Right atrium auricular region (tissue), 2 donors: ENCODE measurements around the gene KCTD17. TPM values are rescaled to one million over a fixed set of nuclear protein-coding genes. Genes with fewer than 3 reads are reported as not detected.
A peak's percentile ranks its signal among the peaks of the same experiment; 100 is the strongest.

ENCODE experiments used
- DNase-seq: peaks from one replicate; pipeline ENCODE4 v3.0.0-alpha.2; 2019; ENCODE audit warnings: low spot score
- H3K27ac ChIP-seq, 2 donors: fragments of 200-600 bp; sonication (generic); 1 replicate in 1 of 2; 2 replicates in 1 of 2; pipeline ENCODE4 v1.5.1; 2016 to 2019
- H3K27me3 ChIP-seq, 2 donors: fragments of 200-600 bp; sonication (generic); one replicate each; pipeline versions ENCODE4 v1.5.1 to v1.6.0; 2017 to 2019
- H3K36me3 ChIP-seq: fragments of 200-600 bp; sonication (generic); one replicate; pipeline ENCODE4 v1.5.1; 2016
- H3K4me1 ChIP-seq, 2 donors: fragments of 200-600 bp; sonication (generic); one replicate each; pipeline versions ENCODE4 v1.5.1 to v1.6.0; 2017 to 2019
- H3K4me3 ChIP-seq, 2 donors: fragments of 200-600 bp; sonication (generic); 1 replicate in 1 of 2; 2 replicates in 1 of 2; pipeline ENCODE4 v1.5.1; 2017 to 2019; ENCODE audit warnings: mild to moderate bottlenecking in 1 of 2, moderate library complexity in 1 of 2
- H3K9me3 ChIP-seq, 2 donors: fragments of 200-600 bp; sonication (generic); one replicate each; pipeline ENCODE4 v1.5.1; 2019
- total RNA-seq, 2 donors: library from RNA; depleted of rRNA; stranded (reverse); fragments of >200 nt; gene quantifications; one replicate each; pipeline ENCODE4 v1.1.0, GENCODE V29; 2016
- TF ChIP-seq, protein P1 (sequence below), 2 donors: fragments of 200-600 bp; sonication (generic); IDR thresholded peaks; one replicate each; pipeline ENCODE4 v1.5.1; 2019; ENCODE audit warnings: antibody characterized with exemption in 2 of 2

Gene KCTD17
- total RNA-seq, 2 donors from 2014 or later = 44.9 to 54.8 TPM

DNA sequence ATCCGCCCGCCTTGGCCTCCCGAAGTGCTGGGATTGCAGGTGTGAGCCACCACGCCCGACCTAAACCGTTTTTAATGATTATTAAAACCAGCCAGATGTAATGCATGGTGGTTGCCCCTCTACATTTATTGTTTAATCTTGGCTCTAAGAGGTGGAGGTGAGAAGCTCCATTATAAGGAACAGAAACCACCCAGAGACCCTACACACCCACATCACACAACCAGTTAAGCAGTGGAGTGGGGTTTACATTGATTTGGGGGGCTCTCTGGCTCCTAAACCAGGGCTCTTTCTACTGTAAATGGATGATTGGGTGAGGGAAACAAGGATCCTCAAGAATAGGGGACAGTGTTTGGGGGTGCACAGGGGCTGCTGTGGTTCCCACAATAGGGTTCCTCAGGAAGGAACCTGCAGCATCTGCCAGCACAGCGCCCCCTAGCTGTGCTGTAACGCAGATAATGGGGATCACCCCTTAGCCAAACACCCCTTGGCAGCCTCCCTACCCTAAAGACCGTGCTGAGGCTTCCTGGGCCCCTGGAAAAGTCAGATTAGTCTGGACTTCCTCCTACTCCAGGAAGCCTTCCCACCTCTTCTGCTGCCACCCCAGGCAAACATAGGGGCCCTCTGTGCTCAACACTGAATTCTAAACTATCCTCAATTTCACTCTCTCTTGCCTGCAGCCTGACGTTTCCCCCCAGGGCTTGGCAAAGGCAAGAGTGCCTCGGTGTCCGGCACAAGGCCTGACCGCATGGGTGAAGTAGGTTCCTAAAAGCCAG, 29.6 kb upstream of the KCTD17 start:
- H3K4me1 ChIP-seq = peaks cover 0 to 76% of the 10 kb centered on the region in 2 donors
- peak overlapping the region; percentile 56 to 63 for H3K27ac ChIP-seq
- H3K9me3 ChIP-seq = no peaks in the 10 kb centered on the region
- H3K36me3 ChIP-seq = peaks cover 16% of the 10 kb centered on the region
- TF ChIP-seq, protein P1, sequence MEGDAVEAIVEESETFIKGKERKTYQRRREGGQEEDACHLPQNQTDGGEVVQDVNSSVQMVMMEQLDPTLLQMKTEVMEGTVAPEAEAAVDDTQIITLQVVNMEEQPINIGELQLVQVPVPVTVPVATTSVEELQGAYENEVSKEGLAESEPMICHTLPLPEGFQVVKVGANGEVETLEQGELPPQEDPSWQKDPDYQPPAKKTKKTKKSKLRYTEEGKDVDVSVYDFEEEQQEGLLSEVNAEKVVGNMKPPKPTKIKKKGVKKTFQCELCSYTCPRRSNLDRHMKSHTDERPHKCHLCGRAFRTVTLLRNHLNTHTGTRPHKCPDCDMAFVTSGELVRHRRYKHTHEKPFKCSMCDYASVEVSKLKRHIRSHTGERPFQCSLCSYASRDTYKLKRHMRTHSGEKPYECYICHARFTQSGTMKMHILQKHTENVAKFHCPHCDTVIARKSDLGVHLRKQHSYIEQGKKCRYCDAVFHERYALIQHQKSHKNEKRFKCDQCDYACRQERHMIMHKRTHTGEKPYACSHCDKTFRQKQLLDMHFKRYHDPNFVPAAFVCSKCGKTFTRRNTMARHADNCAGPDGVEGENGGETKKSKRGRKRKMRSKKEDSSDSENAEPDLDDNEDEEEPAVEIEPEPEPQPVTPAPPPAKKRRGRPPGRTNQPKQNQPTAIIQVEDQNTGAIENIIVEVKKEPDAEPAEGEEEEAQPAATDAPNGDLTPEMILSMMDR (IDR thresholded peaks at IDR 0.05) = peak; percentile 66 to 77
- H3K4me3 ChIP-seq = no peak overlapping the region
- no peak for DNase-seq
- no peaks in the 10 kb centered on the region for H3K27me3 ChIP-seq

DNA sequence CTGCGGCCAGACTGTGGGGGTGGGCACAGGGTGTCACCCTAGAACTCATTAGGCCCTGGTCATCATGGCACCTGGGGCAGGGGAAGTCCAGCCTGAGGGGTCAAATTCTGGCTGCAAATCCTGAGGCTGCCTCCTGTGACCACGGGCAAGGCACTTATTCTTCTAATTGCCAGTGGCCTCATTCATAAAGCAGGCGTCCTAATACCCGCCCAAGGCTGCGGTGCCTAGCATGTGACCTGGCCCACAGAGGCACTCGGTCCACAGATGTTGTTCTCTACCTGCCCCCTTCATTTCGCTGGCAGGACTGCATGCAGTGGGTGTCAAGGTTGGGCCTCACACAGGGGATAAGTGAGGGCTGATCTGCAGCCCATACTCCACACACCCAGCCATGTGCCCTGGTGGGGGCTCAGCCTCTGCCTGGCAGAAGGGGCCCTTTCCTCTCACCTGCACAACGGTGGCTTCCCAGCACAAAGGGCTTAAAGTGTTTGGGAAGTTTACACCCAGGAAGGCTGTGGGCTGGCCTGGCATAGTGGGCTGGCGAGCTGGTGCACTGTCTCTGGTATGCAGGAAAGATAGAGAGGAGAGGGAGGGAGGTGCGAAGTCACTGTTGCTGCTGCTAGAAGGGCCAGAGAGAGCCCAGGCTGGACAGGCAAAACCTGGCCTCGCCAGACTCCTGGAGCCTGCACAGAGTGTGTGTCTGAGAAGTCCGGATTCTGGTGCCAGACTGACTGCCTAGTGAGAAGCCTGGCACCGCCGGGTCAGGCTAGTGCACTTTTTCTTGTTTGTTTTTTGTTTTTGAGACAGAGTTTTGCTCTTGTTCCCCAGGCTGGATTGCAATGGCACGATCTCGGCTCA, 28.8 kb upstream of the KCTD17 start:
- no peak for DNase-seq
- peaks cover 0 to 71% of the 10 kb centered on the region in 2 donors for H3K4me1 ChIP-seq
- TF ChIP-seq, protein P1 (IDR thresholded peaks at IDR 0.05) = no peak
- H3K36me3 ChIP-seq = peaks cover 24% of the 10 kb centered on the region
- no peaks in the 10 kb centered on the region for H3K9me3 ChIP-seq
- H3K27me3 ChIP-seq = no peaks in the 10 kb centered on the region
- H3K27ac ChIP-seq = peak overlapping the region; percentile 56 to 63
- H3K4me3 ChIP-seq = no peak overlapping the region

GRCh38 chr22:37023743-37024338, 27.7 kb upstream of the KCTD17 start:
- peaks cover 29% of the 10 kb centered on the region for H3K36me3 ChIP-seq
- no peak overlapping the region for H3K4me3 ChIP-seq
- no peaks in the 10 kb centered on the region for H3K27me3 ChIP-seq
- H3K4me1 ChIP-seq = peaks cover 0 to 60% of the 10 kb centered on the region in 2 donors
- TF ChIP-seq, protein P1 (IDR thresholded peaks at IDR 0.05) = no peak
- no peak overlapping the region for H3K27ac ChIP-seq
- DNase-seq = no peak
- no peaks in the 10 kb centered on the region for H3K9me3 ChIP-seq

GRCh38 chr22:37024339-37025157, 27.0 kb upstream of the KCTD17 start:
- peaks cover 0 to 60% of the 10 kb centered on the region in 2 donors for H3K4me1 ChIP-seq
- DNase-seq = no peak
- peaks cover 34% of the 10 kb centered on the region for H3K36me3 ChIP-seq
- TF ChIP-seq, protein P1 (IDR thresholded peaks at IDR 0.05) = no peak
- no peak overlapping the region for H3K4me3 ChIP-seq
- no peak overlapping the region for H3K27ac ChIP-seq
- no peaks in the 10 kb centered on the region for H3K9me3 ChIP-seq
- H3K27me3 ChIP-seq = no peaks in the 10 kb centered on the region

DNA sequence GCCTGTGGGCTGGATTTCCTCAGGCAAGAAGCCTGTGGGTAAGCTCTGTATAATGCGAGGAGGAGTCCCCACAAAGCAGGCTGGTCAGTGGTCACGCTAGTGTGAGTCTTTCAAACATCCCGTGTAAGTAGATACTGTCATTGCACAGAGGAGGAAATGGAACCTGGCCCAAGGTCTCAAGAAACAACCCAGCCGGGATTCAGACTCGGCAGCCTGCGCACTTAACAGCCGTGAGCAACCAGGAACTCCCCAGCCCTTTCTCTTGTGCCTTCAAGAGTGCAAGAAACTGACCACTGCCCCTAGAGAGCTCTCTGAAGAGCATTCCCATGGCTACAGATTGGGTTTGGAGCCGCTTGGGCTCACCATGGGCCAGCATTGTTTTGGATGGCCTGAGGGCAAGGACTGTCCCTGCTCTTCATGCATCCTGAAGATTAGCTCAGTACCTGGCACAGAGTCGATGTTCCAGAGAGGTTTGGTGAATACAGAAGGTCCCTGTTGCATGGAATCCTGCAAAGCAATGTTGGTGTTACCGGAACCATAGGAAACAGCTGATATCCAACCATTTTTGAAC, 26.0 kb upstream of the KCTD17 start:
- TF ChIP-seq, protein P1 (IDR thresholded peaks at IDR 0.05) = no peak
- Histone ChIP-seq H3K4me1 (peaks cover 0 to 54% of the 10 kb centered on the region in 2 donors), H3K36me3 (peaks cover 42% of the 10 kb centered on the region)

More for the DNA sequence above, 26.0 kb upstream of the KCTD17 start:
- no peak for DNase-seq
- Histone ChIP-seq H3K4me3 (no peak overlapping the region), H3K27ac (no peak overlapping the region), H3K27me3 (no peaks in the 10 kb centered on the region), H3K9me3 (no peaks in the 10 kb centered on the region)
